ENCODE data around the gene COL12A1.
A peak's percentile ranks its signal among the peaks of the same experiment; 100 is the strongest.

DNA sequence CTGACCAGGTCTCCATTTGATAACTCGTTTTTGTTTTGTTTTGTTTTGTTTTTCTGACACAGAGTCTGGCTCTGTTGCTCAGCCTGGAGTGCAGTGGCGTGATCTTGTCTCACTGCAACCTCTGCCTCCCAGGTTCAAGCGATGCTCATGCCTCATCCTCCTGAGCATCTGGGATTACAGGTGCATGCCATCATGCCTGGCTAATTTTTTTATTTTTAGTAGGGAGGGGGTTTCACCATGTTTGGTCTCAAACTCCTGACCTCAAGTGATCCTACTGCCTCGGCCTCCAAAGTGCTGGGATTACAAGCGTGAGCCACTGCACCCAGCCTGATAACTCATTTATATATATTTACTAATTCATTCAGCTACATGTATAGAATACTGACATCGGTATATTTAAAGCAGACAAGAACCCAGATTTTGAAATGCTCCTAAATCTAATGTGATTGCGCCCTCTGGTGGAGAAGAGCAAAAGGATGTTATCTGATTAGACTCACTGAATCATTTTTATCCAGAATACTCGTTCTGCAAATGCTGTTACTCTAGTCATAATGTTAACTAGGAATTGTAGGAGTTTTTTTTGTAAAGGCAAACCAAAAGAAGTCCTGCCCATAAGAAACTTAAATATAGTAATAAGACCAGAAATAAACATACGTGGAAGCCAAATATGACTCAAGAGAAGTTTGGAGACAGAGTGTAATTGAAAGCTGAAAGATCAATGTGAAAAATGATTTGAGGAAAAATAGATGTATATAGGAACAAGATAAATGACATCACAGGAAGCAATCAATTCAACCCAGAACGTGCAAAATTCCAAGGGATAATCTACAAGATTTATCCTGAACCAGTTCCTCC is 5.3 kb upstream of the COL12A1 start:
- TF ChIP-seq, protein P1, sequence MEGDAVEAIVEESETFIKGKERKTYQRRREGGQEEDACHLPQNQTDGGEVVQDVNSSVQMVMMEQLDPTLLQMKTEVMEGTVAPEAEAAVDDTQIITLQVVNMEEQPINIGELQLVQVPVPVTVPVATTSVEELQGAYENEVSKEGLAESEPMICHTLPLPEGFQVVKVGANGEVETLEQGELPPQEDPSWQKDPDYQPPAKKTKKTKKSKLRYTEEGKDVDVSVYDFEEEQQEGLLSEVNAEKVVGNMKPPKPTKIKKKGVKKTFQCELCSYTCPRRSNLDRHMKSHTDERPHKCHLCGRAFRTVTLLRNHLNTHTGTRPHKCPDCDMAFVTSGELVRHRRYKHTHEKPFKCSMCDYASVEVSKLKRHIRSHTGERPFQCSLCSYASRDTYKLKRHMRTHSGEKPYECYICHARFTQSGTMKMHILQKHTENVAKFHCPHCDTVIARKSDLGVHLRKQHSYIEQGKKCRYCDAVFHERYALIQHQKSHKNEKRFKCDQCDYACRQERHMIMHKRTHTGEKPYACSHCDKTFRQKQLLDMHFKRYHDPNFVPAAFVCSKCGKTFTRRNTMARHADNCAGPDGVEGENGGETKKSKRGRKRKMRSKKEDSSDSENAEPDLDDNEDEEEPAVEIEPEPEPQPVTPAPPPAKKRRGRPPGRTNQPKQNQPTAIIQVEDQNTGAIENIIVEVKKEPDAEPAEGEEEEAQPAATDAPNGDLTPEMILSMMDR (IDR thresholded peaks at IDR 0.05; ENCODE audit: borderline replicate concordance, extremely low read depth, low read length, poor library complexity, severe bottlenecking), result peak; percentile 82
- no peak for TF ChIP-seq EZH2 (IDR thresholded peaks at IDR 0.05; ENCODE audit: borderline replicate concordance, low read depth, low read length, severe bottlenecking)
